K562 (cell line): ENCODE data around the gene LRP6. TPM values are rescaled to one million over a fixed set of nuclear protein-coding genes. Genes with fewer than 3 reads are reported as not detected.

ENCODE experiments used
- ATAC-seq: fragments of 200-7000 bp; cut with Tn5 transposase; 3 replicates; pipeline ENCODE4 v1.9.1; 2020; ENCODE audit warnings: moderate library complexity
- BruUV-seq: library from RNA; stranded (reverse); fragments of 400-500 nt; replicated peaks from 2 replicates; lab custom pipeline; 2021; lab: Mats Ljungman, UMichigan
- CTCF ChIA-PET: fragments of 300-600 bp; formaldehyde crosslinking; extraction: SDS; loops from one replicate; lab custom pipeline; 2021; ENCODE audit warnings: low intra/inter-chr PET ratio; lab: Yijun Ruan, JAX
- POLR2A ChIA-PET: fragments of 300-600, 350-650 bp; sonication (Branson Sonifier 250); formaldehyde crosslinking; extraction: SDS; loops from one replicate; lab custom pipeline; 2021; ENCODE audit warnings: antibody characterized with exemption, inconsistent platforms; lab: Yijun Ruan, JAX
- DNase-seq, 4 experiments: peaks; one replicate each; pipeline versions ENCODE4 v3.0.0 to v3.0.0-alpha.2; 2011 to 2018; ENCODE audit warnings: low spot score in 3 of 4, mixed read lengths in 3 of 4; ENCODE audit errors: extremely low read depth in 1 of 4
- FAIRE-seq: peaks from 2 replicates; lab custom pipeline; 2011; peaks lifted over from hg19 to GRCh38; lab: Jason Lieb, UNC
- H2AFZ ChIP-seq: 2 replicates; pipeline ENCODE4 v1.6.0; 2011; ENCODE audit warnings: low read depth, low read length, control low read depth, inconsistent platforms
- H3K27ac ChIP-seq: fragments of 200-600 bp; 3 replicates; pipeline ENCODE4 v1.8.0; 2011; ENCODE audit warnings: low read depth, mild to moderate bottlenecking, control low read depth, inconsistent platforms, low read length, moderate library complexity, mixed read lengths; ENCODE audit errors: extremely low read depth
- H3K27me3 ChIP-seq, 2 experiments: fragments of 300-600 bp in 1 of 2; 2 replicates in 1 of 2; 3 replicates in 1 of 2; pipeline versions ENCODE4 v1.6.0 to v1.8.0; 2011; ENCODE audit warnings: inconsistent platforms in 2 of 2, low read length in 2 of 2, mild to moderate bottlenecking in 1 of 2, mixed read lengths in 1 of 2, moderate library complexity in 1 of 2; ENCODE audit not compliant: control insufficient read depth in 2 of 2, insufficient read depth in 2 of 2
- H3K36me3 ChIP-seq: fragments of 300-600 bp; 3 replicates; pipeline ENCODE4 v1.8.0; 2011; ENCODE audit warnings: mild to moderate bottlenecking, low read length, inconsistent platforms; ENCODE audit not compliant: control insufficient read depth, insufficient read depth
- H3K4me1 ChIP-seq, 2 experiments: fragments of 200-600 bp in 1 of 2; replicated peaks in 1 of 2; 2 replicates in 1 of 2; 3 replicates in 1 of 2; pipeline versions ENCODE4 v1.5.1 to v1.8.0; 2011; ENCODE audit warnings: inconsistent platforms in 2 of 2, low read length in 2 of 2, mild to moderate bottlenecking in 1 of 2, mixed read lengths in 1 of 2, moderate library complexity in 1 of 2; ENCODE audit not compliant: control insufficient read depth in 2 of 2, insufficient read depth in 2 of 2
- H3K4me2 ChIP-seq: 2 replicates; pipeline ENCODE4 v1.6.1; 2011; ENCODE audit warnings: low read length, control low read depth, inconsistent platforms, mixed read lengths; ENCODE audit not compliant: insufficient read depth
- H3K4me3 ChIP-seq: fragments of 200-600 bp; sonication (generic), shearing (Covaris generic); 2 replicates; pipeline ENCODE4 v1.5.1; 2016; ENCODE audit warnings: control low read depth, inconsistent platforms
- H3K79me2 ChIP-seq: fragments of 200-600 bp; 3 replicates; pipeline ENCODE4 v1.8.0; 2011; ENCODE audit warnings: low read length, inconsistent platforms; ENCODE audit not compliant: control insufficient read depth, insufficient read depth
- H3K9ac ChIP-seq, 2 experiments: 2 replicates each; pipeline versions ENCODE4 v1.6.0 to v1.6.1; 2011; ENCODE audit warnings: low read depth in 2 of 2, low read length in 2 of 2, control low read depth in 1 of 2, inconsistent platforms in 1 of 2, mild to moderate bottlenecking in 1 of 2, mixed read lengths in 1 of 2; ENCODE audit not compliant: insufficient read depth in 1 of 2
- H3K9me1 ChIP-seq: one replicate; pipeline ENCODE4 v1.6.0; 2011; ENCODE audit warnings: inconsistent platforms, mild to moderate bottlenecking, low read length, moderate library complexity; ENCODE audit not compliant: control insufficient read depth, insufficient read depth
- H3K9me3 ChIP-seq: replicated peaks from 2 replicates; pipeline ENCODE4 v1.5.1; 2011; ENCODE audit warnings: low read depth, low read length, inconsistent platforms; ENCODE audit not compliant: control insufficient read depth, insufficient read depth
- H4K20me1 ChIP-seq: replicated peaks from 2 replicates; pipeline ENCODE4 v1.6.1; 2011; ENCODE audit warnings: low read length, inconsistent platforms, mixed read lengths; ENCODE audit not compliant: control insufficient read depth, insufficient read depth
- EP300 ChIP-seq: IDR thresholded peaks from 2 replicates; pipeline ENCODE4 v1.6.1; 2012; ENCODE audit warnings: low read length, improper control_type of control experiment
- HMGN3 ChIP-seq: IDR thresholded peaks from 2 replicates; pipeline ENCODE4 v1.6.1; 2011; ENCODE audit warnings: borderline replicate concordance, low read depth, mild to moderate bottlenecking, mixed read lengths, low read length; ENCODE audit not compliant: insufficient read length; ENCODE audit errors: extremely low read depth
- LCOR ChIP-seq: sonication (generic); formaldehyde crosslinking; IDR thresholded peaks from 2 replicates; pipeline ENCODE4 v1.8.0; 2022; ENCODE audit warnings: mild to moderate bottlenecking, missing genetic modification reagents
- SIN3B ChIP-seq: fragments of 450-650 bp; IDR thresholded peaks from 2 replicates; pipeline ENCODE4 v1.6.1; 2017; ENCODE audit warnings: low read depth, mild to moderate bottlenecking, moderate library complexity
- SMAD2 ChIP-seq: fragments of 150-350 bp; IDR thresholded peaks from 2 replicates; pipeline ENCODE4 v1.6.1; 2014; ENCODE audit warnings: low read depth, mild to moderate bottlenecking, low read length
- ZNF551 ChIP-seq: fragments of 250-450 bp; sonication (Bioruptor Pico); IDR thresholded peaks from 2 replicates; pipeline ENCODE4 v1.5.0; 2021; ENCODE audit warnings: mild to moderate bottlenecking, moderate library complexity
- WGBS: fragments of 100-300 bp; shearing (Covaris generic); methylation state at CpG from one replicate; pipeline ENCODE4 v1.1.6; 2016; ENCODE audit warnings: low coverage, mixed read lengths; ENCODE audit not compliant: insufficient coverage; ENCODE audit errors: missing lambda C conversion rate; 5-methylcytosine and 5-hydroxymethylcytosine counted together
- in situ Hi-C: fragments of 300-500 bp; cut with MboI; formaldehyde crosslinking; loops from 4 replicates; pipeline ENCODE4 v1.15.0; 2018; ENCODE audit warnings: inconsistent platforms, mixed read lengths
- intact Hi-C: fragments of 100-400 bp; cut with micrococcal nuclease; formaldehyde crosslinking; loops from 2 replicates; pipeline ENCODE4 v1.14.2; 2022
- polyA plus RNA-seq, 8 experiments: library from polyadenylated mRNA; depleted of rRNA in 4 of 8; stranded (reverse) in 5 of 8; unstranded in 3 of 8; fragments of >200 nt; fragmentation: Nextera tagmentation in 2 of 8; fragmentation: Illumina TruSeq in 1 of 8; extraction: Ambion mirVana in 2 of 8; extraction: Trizol in 1 of 8; gene quantifications; 2 replicates each; pipeline versions ENCODE4 v1.2.1 to v1.2.3, GENCODE V29; 2011 to 2014; ENCODE audit warnings: inconsistent platforms in 1 of 8, missing spikeins in 1 of 8
- total RNA-seq, 7 experiments: library from RNA; depleted of rRNA in 6 of 7; stranded (reverse); fragments of >200 nt in 6 of 7; fragmentation: Illumina TruSeq in 2 of 7; extraction: Trizol in 2 of 7; gene quantifications; 2 replicates each; pipeline versions ENCODE4 v1.2.1 to v1.2.3, GENCODE V29; 2011 to 2021; ENCODE audit warnings: low replicate concordance in 1 of 7
- TF ChIP-seq, protein P1 (sequence below): fragments of 450-650 bp; IDR thresholded peaks from 2 replicates; pipeline ENCODE4 v1.6.1; 2016; ENCODE audit warnings: mild to moderate bottlenecking, moderate library complexity
- TF ChIP-seq, protein P2 (sequence below): fragments of 250-450 bp; sonication (Bioruptor Pico); IDR thresholded peaks from 2 replicates; pipeline ENCODE4 v1.8.0; 2021; ENCODE audit warnings: moderate library complexity, mild to moderate bottlenecking, inconsistent platforms

LRP6 gene
- total and polyA plus RNA-seq, 9 of the 15 experiments (the other 6 are each of a cell fraction or from before 2014, with no cell fraction given) = 3.0 to 17.0 (median 10.8) TPM

DNA sequence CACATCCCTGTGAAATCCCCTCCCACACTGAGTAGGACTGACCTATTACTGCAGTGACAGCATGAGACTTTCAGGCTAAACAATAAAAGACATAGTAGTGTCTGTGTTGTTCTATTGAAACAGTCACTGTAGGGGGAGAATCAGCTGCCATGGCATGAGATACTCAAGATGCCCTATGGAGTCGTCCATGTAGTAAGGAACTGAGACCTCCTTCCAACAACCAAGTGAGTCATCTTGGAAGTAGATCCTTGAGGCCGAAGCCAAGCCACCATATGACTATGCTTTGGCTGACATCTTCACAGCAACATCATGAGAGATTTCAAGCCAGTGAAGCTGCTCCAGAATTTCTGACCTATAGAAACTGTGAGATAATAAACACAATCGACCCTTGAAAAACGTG lies 12.1 kb upstream of the LRP6 start:
- Histone ChIP-seq H3K4me3 (no peak overlapping the region), H3K9ac (no peak overlapping the region), H3K4me2 (no peak overlapping the region), H3K36me3 (no peaks in the 10 kb centered on the region), H3K4me1 (no peaks in the 10 kb centered on the region; a peak in 1 of 5 replicates), H3K79me2 (no peaks in the 10 kb centered on the region), H4K20me1 (no peaks in the 10 kb centered on the region), H2AFZ (no peak overlapping the region), H3K27me3 (no peaks in the 10 kb centered on the region; a peak in 2 of 5 replicates), H3K9me3 (no peaks in the 10 kb centered on the region), H3K9me1 (no peaks in the 10 kb centered on the region), H3K27ac (no peak overlapping the region)
- ATAC-seq (no peak), DNase-seq (no peak), FAIRE-seq (no peak)
- BruUV-seq = no TSS peak
- TF ChIP-seq, protein P1, sequence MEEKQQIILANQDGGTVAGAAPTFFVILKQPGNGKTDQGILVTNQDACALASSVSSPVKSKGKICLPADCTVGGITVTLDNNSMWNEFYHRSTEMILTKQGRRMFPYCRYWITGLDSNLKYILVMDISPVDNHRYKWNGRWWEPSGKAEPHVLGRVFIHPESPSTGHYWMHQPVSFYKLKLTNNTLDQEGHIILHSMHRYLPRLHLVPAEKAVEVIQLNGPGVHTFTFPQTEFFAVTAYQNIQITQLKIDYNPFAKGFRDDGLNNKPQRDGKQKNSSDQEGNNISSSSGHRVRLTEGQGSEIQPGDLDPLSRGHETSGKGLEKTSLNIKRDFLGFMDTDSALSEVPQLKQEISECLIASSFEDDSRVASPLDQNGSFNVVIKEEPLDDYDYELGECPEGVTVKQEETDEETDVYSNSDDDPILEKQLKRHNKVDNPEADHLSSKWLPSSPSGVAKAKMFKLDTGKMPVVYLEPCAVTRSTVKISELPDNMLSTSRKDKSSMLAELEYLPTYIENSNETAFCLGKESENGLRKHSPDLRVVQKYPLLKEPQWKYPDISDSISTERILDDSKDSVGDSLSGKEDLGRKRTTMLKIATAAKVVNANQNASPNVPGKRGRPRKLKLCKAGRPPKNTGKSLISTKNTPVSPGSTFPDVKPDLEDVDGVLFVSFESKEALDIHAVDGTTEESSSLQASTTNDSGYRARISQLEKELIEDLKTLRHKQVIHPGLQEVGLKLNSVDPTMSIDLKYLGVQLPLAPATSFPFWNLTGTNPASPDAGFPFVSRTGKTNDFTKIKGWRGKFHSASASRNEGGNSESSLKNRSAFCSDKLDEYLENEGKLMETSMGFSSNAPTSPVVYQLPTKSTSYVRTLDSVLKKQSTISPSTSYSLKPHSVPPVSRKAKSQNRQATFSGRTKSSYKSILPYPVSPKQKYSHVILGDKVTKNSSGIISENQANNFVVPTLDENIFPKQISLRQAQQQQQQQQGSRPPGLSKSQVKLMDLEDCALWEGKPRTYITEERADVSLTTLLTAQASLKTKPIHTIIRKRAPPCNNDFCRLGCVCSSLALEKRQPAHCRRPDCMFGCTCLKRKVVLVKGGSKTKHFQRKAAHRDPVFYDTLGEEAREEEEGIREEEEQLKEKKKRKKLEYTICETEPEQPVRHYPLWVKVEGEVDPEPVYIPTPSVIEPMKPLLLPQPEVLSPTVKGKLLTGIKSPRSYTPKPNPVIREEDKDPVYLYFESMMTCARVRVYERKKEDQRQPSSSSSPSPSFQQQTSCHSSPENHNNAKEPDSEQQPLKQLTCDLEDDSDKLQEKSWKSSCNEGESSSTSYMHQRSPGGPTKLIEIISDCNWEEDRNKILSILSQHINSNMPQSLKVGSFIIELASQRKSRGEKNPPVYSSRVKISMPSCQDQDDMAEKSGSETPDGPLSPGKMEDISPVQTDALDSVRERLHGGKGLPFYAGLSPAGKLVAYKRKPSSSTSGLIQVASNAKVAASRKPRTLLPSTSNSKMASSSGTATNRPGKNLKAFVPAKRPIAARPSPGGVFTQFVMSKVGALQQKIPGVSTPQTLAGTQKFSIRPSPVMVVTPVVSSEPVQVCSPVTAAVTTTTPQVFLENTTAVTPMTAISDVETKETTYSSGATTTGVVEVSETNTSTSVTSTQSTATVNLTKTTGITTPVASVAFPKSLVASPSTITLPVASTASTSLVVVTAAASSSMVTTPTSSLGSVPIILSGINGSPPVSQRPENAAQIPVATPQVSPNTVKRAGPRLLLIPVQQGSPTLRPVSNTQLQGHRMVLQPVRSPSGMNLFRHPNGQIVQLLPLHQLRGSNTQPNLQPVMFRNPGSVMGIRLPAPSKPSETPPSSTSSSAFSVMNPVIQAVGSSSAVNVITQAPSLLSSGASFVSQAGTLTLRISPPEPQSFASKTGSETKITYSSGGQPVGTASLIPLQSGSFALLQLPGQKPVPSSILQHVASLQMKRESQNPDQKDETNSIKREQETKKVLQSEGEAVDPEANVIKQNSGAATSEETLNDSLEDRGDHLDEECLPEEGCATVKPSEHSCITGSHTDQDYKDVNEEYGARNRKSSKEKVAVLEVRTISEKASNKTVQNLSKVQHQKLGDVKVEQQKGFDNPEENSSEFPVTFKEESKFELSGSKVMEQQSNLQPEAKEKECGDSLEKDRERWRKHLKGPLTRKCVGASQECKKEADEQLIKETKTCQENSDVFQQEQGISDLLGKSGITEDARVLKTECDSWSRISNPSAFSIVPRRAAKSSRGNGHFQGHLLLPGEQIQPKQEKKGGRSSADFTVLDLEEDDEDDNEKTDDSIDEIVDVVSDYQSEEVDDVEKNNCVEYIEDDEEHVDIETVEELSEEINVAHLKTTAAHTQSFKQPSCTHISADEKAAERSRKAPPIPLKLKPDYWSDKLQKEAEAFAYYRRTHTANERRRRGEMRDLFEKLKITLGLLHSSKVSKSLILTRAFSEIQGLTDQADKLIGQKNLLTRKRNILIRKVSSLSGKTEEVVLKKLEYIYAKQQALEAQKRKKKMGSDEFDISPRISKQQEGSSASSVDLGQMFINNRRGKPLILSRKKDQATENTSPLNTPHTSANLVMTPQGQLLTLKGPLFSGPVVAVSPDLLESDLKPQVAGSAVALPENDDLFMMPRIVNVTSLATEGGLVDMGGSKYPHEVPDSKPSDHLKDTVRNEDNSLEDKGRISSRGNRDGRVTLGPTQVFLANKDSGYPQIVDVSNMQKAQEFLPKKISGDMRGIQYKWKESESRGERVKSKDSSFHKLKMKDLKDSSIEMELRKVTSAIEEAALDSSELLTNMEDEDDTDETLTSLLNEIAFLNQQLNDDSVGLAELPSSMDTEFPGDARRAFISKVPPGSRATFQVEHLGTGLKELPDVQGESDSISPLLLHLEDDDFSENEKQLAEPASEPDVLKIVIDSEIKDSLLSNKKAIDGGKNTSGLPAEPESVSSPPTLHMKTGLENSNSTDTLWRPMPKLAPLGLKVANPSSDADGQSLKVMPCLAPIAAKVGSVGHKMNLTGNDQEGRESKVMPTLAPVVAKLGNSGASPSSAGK = no peak
- no peak for TF ChIP-seq LCOR (CRISPR knock-in tag)
- TF ChIP-seq EP300 = no peak
- no peak for TF ChIP-seq SMAD2
- no peak for TF ChIP-seq HMGN3
- TF ChIP-seq ZNF551 (CRISPR knock-in tag) = no peak
- no peak for TF ChIP-seq SIN3B
- TF ChIP-seq, protein P2, sequence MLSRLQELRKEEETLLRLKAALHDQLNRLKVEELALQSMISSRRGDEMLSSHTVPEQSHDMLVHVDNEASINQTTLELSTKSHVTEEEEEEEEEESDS (CRISPR knock-in tag) = no peak
- intact Hi-C loops = no loop called here
- POLR2A ChIA-PET = no interaction called here
- CTCF ChIA-PET = no interaction called here
- in situ Hi-C loops = no loop called here
- WGBS = 8% methylated on average over 4 of the region's 4 CpGs
